Hepatocyte (in vitro differentiated cells): ENCODE measurements around the gene PTPRCAP.

ENCODE experiments used
- CTCF ChIP-seq: fragments of 200-600 bp; sonication (generic); IDR thresholded peaks from 2 replicates; pipeline ENCODE4 v1.5.1; 2016; ENCODE audit warnings: antibody characterized with exemption, mild to moderate bottlenecking; ENCODE audit not compliant: poor library complexity
- EZH2 ChIP-seq: fragments of 200-600 bp; sonication (generic); IDR thresholded peaks from 2 replicates; pipeline ENCODE4 v1.6.1; 2016; ENCODE audit warnings: antibody characterized with exemption, mild to moderate bottlenecking, borderline replicate concordance
- EZH2phosphoT487 ChIP-seq: fragments of 200-600 bp; sonication (generic); IDR thresholded peaks from one replicate; pipeline ENCODE4 v1.6.1; 2018; ENCODE audit warnings: antibody characterized with exemption, mild to moderate bottlenecking, low read depth, moderate library complexity; ENCODE audit not compliant: unreplicated experiment, severe bottlenecking

DNA sequence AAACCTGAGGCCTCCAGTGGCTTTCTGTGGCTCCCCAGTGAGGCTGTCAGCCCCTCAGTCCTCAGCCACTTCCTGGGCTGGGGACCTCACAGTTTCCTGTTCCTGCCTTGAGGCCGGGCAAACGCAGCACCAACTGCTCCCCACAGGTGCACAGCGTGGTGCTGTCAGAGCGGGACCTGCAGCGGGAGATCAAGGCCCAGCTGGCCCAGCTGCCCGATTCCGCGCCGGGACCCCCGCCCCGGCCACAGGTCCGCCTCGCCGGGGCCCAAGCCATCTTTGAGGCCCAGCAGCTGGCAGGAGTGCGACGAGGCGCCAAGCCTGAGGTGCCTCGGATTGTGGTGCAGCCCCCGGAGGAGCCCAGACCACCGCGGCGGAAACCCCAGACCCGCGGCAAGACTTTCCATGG is 28.2 kb downstream of the PTPRCAP start:
- no peak for TF ChIP-seq CTCF
- TF ChIP-seq EZH2, result no peak
- TF ChIP-seq EZH2phosphoT487, result no peak
